CD14-positive monocyte (primary cell): ENCODE data around the gene PON1. TPM values are rescaled to one million over a fixed set of nuclear protein-coding genes. Genes with fewer than 3 reads are reported as not detected.

ENCODE experiments used
- DNase-seq, 3 donors: peaks; one replicate each; pipeline ENCODE4 v3.0.0-alpha.2; 2011 to 2022
- H2AFZ ChIP-seq: 2 replicates; pipeline ENCODE4 v1.6.0; 2012; ENCODE audit warnings: mild to moderate bottlenecking, low read depth, low read length, inconsistent platforms; ENCODE audit not compliant: insufficient read depth, poor library complexity, severe bottlenecking
- H3K27ac ChIP-seq, 2 donors: 1 replicate in 1 of 2; 2 replicates in 1 of 2; pipeline ENCODE4 v1.5.1; 2012 to 2013; ENCODE audit warnings: low read length in 2 of 2, control low read depth in 1 of 2, inconsistent platforms in 1 of 2, low read depth in 1 of 2, mild to moderate bottlenecking in 1 of 2
- H3K27me3 ChIP-seq, 2 donors: one replicate each; pipeline versions ENCODE4 v1.6.0 to v1.6.1; 2011 to 2013; ENCODE audit warnings: low read length in 2 of 2; ENCODE audit not compliant: control insufficient read depth in 2 of 2, insufficient read depth in 2 of 2
- H3K36me3 ChIP-seq, 2 donors: replicated peaks in 1 of 2; 1 replicate in 1 of 2; 2 replicates in 1 of 2; pipeline versions ENCODE4 v1.5.1 to v1.6.1; 2012 to 2013; ENCODE audit warnings: low read length in 2 of 2, control low read depth in 1 of 2, inconsistent platforms in 1 of 2, mild to moderate bottlenecking in 1 of 2; ENCODE audit not compliant: insufficient read depth in 2 of 2, control insufficient read depth in 1 of 2
- H3K4me1 ChIP-seq, 2 donors: 1 replicate in 1 of 2; 2 replicates in 1 of 2; pipeline versions ENCODE4 v1.5.1 to v1.6.1; 2012 to 2013; ENCODE audit warnings: low read length in 2 of 2, control low read depth in 1 of 2, inconsistent platforms in 1 of 2, mild to moderate bottlenecking in 1 of 2, moderate library complexity in 1 of 2; ENCODE audit not compliant: insufficient read depth in 2 of 2, control insufficient read depth in 1 of 2
- H3K4me2 ChIP-seq: replicated peaks from 2 replicates; pipeline ENCODE3; 2012; ENCODE audit warnings: low read length, moderate library complexity, mild to moderate bottlenecking; ENCODE audit not compliant: poor library complexity, severe bottlenecking; ENCODE audit errors: extremely low read depth
- H3K4me3 ChIP-seq, 3 experiments: fragments of 200-600 bp in 1 of 3; sonication (generic) in 1 of 3; replicated peaks in 1 of 3; 1 replicate in 2 of 3; 2 replicates in 1 of 3; pipeline ENCODE4 v1.5.1; 2011 to 2013; ENCODE audit warnings: low read length in 3 of 3, mild to moderate bottlenecking in 3 of 3, control low read depth in 2 of 3, low read depth in 2 of 3, inconsistent platforms in 1 of 3, moderate library complexity in 1 of 3
- H3K79me2 ChIP-seq: 2 replicates; pipeline ENCODE4 v1.6.0; 2012; ENCODE audit warnings: mild to moderate bottlenecking, control low read depth, inconsistent platforms, low read length, moderate library complexity; ENCODE audit not compliant: insufficient read depth
- H3K9ac ChIP-seq: 2 replicates; pipeline ENCODE4 v1.6.0; 2017; ENCODE audit warnings: low read length, mild to moderate bottlenecking; ENCODE audit not compliant: insufficient read depth, poor library complexity, severe bottlenecking
- H3K9me3 ChIP-seq, 2 donors: replicated peaks in 1 of 2; 1 replicate in 1 of 2; 2 replicates in 1 of 2; pipeline versions ENCODE4 v1.5.1 to v1.6.1; 2012 to 2013; ENCODE audit warnings: low read length in 2 of 2, control low read depth in 1 of 2; ENCODE audit not compliant: control insufficient read depth in 1 of 2, insufficient read depth in 1 of 2
- H4K20me1 ChIP-seq: 2 replicates; pipeline ENCODE4 v1.6.0; 2012; ENCODE audit warnings: mild to moderate bottlenecking, low read length, control low read depth, moderate library complexity; ENCODE audit not compliant: insufficient read depth
- H3K27ac Mint-ChIP-seq, 7 donors: one replicate each; pipeline ENCODE4 v1.8.0; 2020; ENCODE audit warnings: mild to moderate bottlenecking in 7 of 7, mixed read lengths in 7 of 7, moderate library complexity in 6 of 7, inconsistent platforms in 2 of 7
- H3K27me3 Mint-ChIP-seq, 3 donors: one replicate each; pipeline ENCODE4 v1.8.0; 2021 to 2022; ENCODE audit warnings: low read depth in 3 of 3, mild to moderate bottlenecking in 3 of 3, mixed read lengths in 3 of 3, moderate library complexity in 3 of 3, inconsistent platforms in 1 of 3
- H3K36me3 Mint-ChIP-seq, 2 donors: one replicate each; pipeline ENCODE4 v1.8.0; 2020; ENCODE audit warnings: mixed read lengths in 2 of 2, inconsistent platforms in 1 of 2, mild to moderate bottlenecking in 1 of 2
- H3K4me1 Mint-ChIP-seq: one replicate; pipeline ENCODE4 v1.8.0; 2020; ENCODE audit warnings: mild to moderate bottlenecking, mixed read lengths
- H3K4me3 Mint-ChIP-seq, 2 donors: one replicate each; pipeline ENCODE4 v1.8.0; 2020; ENCODE audit warnings: mild to moderate bottlenecking in 2 of 2, mixed read lengths in 2 of 2, moderate library complexity in 1 of 2
- H3K9me3 Mint-ChIP-seq, 7 donors: one replicate each; pipeline ENCODE4 v1.8.0; 2020 to 2022; ENCODE audit warnings: mixed read lengths in 7 of 7, mild to moderate bottlenecking in 6 of 7, moderate library complexity in 6 of 7, inconsistent platforms in 2 of 7
- WGBS: methylation state at CpG from one replicate; pipeline ENCODE4 v1.1.5; 2013; ENCODE audit warnings: missing lambda C conversion rate; ENCODE audit not compliant: insufficient coverage; 5-methylcytosine and 5-hydroxymethylcytosine counted together
- intact Hi-C, 2 donors: fragments of 100-400 bp; cut with micrococcal nuclease; formaldehyde crosslinking; loops; one replicate each; pipeline versions ENCODE4 v1.15.0 to v1.15.1; 2023
- polyA plus RNA-seq, 3 donors: library from polyadenylated mRNA; depleted of rRNA in 1 of 3; unstranded in 2 of 3; stranded (reverse) in 1 of 3; fragments of 300-500 nt in 2 of 3; fragments of >200 nt in 1 of 3; fragmentation: Illumina TruSeq in 2 of 3; gene quantifications; 1 replicate in 2 of 3; 2 replicates in 1 of 3; pipeline ENCODE4 v1.2.3, GENCODE V29; 2012 to 2021
- TF ChIP-seq, protein P1 (sequence below): fragments of 200-600 bp; IDR thresholded peaks from one replicate; pipeline ENCODE4 v1.8.0; 2022; ENCODE audit warnings: antibody characterized with exemption, mild to moderate bottlenecking

PON1 gene
- polyA plus RNA-seq, 3 donors: not detected

- Histone ChIP-seq H3K27me3 (no peaks in the 10 kb centered on the region), H4K20me1 (no peaks in the 10 kb centered on the region), H3K4me3 (no peak overlapping the region), H3K36me3 (no peaks in the 10 kb centered on the region), H3K9me3 (no peaks in the 10 kb centered on the region), H3K4me2 (no peak overlapping the region), H3K4me1 (no peaks in the 10 kb centered on the region), H3K27ac (no peak overlapping the region), H3K79me2 (no peaks in the 10 kb centered on the region), H2AFZ (no peak overlapping the region), H3K9ac (no peak overlapping the region)
- H3K36me3 Mint-ChIP-seq: no peaks in the 10 kb centered on the region
- H3K27ac Mint-ChIP-seq: no peak overlapping the region
- H3K27me3 Mint-ChIP-seq: peaks cover 0 to 3% (median 0%) of the 10 kb centered on the region in 3 donors
- DNase-seq: no peak
- H3K9me3 Mint-ChIP-seq: peaks cover 0 to 6% (median 0%) of the 10 kb centered on the region in 7 donors
- no peaks in the 10 kb centered on the region for H3K4me1 Mint-ChIP-seq
- no peak overlapping the region for H3K4me3 Mint-ChIP-seq
- TF ChIP-seq, protein P1, sequence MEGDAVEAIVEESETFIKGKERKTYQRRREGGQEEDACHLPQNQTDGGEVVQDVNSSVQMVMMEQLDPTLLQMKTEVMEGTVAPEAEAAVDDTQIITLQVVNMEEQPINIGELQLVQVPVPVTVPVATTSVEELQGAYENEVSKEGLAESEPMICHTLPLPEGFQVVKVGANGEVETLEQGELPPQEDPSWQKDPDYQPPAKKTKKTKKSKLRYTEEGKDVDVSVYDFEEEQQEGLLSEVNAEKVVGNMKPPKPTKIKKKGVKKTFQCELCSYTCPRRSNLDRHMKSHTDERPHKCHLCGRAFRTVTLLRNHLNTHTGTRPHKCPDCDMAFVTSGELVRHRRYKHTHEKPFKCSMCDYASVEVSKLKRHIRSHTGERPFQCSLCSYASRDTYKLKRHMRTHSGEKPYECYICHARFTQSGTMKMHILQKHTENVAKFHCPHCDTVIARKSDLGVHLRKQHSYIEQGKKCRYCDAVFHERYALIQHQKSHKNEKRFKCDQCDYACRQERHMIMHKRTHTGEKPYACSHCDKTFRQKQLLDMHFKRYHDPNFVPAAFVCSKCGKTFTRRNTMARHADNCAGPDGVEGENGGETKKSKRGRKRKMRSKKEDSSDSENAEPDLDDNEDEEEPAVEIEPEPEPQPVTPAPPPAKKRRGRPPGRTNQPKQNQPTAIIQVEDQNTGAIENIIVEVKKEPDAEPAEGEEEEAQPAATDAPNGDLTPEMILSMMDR: no peak
- WGBS: 95% methylated on average over 3 of the region's 3 CpGs
- intact Hi-C loops: no loop called here
Observed at GRCh38 chr7:95298091-95298490, 26.2 kb downstream of the PON1 start.

GRCh38 chr7:95297041-95297440, 27.3 kb downstream of the PON1 start:
- no peaks in the 10 kb centered on the region for H3K4me1 Mint-ChIP-seq
- peaks cover 0 to 6% (median 0%) of the 10 kb centered on the region in 7 donors for H3K9me3 Mint-ChIP-seq
- H3K27me3 Mint-ChIP-seq: peaks cover 0 to 3% (median 0%) of the 10 kb centered on the region in 3 donors
- Histone ChIP-seq H3K36me3 (no peaks in the 10 kb centered on the region), H3K9me3 (no peaks in the 10 kb centered on the region), H2AFZ (no peak overlapping the region), H4K20me1 (no peaks in the 10 kb centered on the region), H3K79me2 (no peaks in the 10 kb centered on the region), H3K4me2 (no peak overlapping the region), H3K4me3 (no peak overlapping the region), H3K9ac (no peak overlapping the region), H3K27ac (no peak overlapping the region), H3K4me1 (no peaks in the 10 kb centered on the region), H3K27me3 (no peaks in the 10 kb centered on the region)
- H3K27ac Mint-ChIP-seq: no peak overlapping the region
- WGBS: no CpG with 5 or more reads among the region's 1 CpG
- DNase-seq: no peak
- H3K36me3 Mint-ChIP-seq: no peaks in the 10 kb centered on the region
- TF ChIP-seq, protein P1: no peak
- intact Hi-C loops: no loop called here
- no peak overlapping the region for H3K4me3 Mint-ChIP-seq
